ENCODE data around the gene KIAA1671.

The KIAA1671 gene

GRCh38 chr22:25027959-25028840, 75.7 kb downstream of the KIAA1671 start:
- no peaks in the 10 kb centered on the region for H3K27me3 Mint-ChIP-seq
- H3K36me3 Mint-ChIP-seq, result no peaks in the 10 kb centered on the region
- no peaks in the 10 kb centered on the region for H3K9me3 Mint-ChIP-seq
- no peak for ATAC-seq
- H3K27ac Mint-ChIP-seq, result no peak overlapping the region
- H3K4me1 Mint-ChIP-seq, result no peaks in the 10 kb centered on the region
- no peak overlapping the region for H3K4me3 Mint-ChIP-seq

- Mint-ChIP-seq H3K27me3 (no peaks in the 10 kb centered on the region), H3K4me1 (no peaks in the 10 kb centered on the region), H3K9me3 (no peaks in the 10 kb centered on the region), H3K36me3 (no peaks in the 10 kb centered on the region), H3K4me3 (no peak overlapping the region), H3K27ac (no peak overlapping the region)
- no peak for ATAC-seq
Measured at GRCh38 chr22:25028841-25029141, 76.3 kb downstream of the KIAA1671 start.

GRCh38 chr22:25029181-25029580, 76.7 kb downstream of the KIAA1671 start:
- ATAC-seq, result no peak
- no peak overlapping the region for H3K27ac Mint-ChIP-seq
- H3K4me1 Mint-ChIP-seq, result no peaks in the 10 kb centered on the region
- no peak overlapping the region for H3K4me3 Mint-ChIP-seq
- no peaks in the 10 kb centered on the region for H3K36me3 Mint-ChIP-seq
- no peaks in the 10 kb centered on the region for H3K9me3 Mint-ChIP-seq
- no peaks in the 10 kb centered on the region for H3K27me3 Mint-ChIP-seq

GRCh38 chr22:25030636-25031035, 78.1 kb downstream of the KIAA1671 start:
- no peaks in the 10 kb centered on the region for H3K4me1 Mint-ChIP-seq
- no peak overlapping the region for H3K27ac Mint-ChIP-seq
- ATAC-seq, result no peak
- H3K4me3 Mint-ChIP-seq, result no peak overlapping the region
- H3K9me3 Mint-ChIP-seq, result no peaks in the 10 kb centered on the region
- no peaks in the 10 kb centered on the region for H3K27me3 Mint-ChIP-seq
- no peaks in the 10 kb centered on the region for H3K36me3 Mint-ChIP-seq

DNA sequence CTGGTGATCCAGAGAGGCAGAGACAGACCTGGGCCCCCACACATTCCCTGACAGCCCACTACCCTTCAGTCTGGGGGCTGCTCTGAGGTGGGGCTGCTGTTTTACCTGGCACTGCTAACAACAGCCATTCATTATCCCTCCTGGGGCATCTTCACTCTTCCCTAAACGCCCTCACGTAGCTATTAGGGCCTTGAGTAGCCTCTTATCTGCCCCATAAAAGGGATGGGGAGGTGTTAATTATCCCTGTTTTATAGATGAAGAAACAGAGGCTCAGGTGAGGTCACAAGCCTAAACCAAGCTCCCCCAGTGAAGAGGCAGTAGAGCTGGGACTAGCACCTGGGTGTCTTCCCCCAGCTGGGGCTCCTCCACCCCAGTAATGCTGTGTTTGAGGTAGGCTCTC, 79.5 kb downstream of the KIAA1671 start:
- no peak for ATAC-seq
- no peaks in the 10 kb centered on the region for H3K4me1 Mint-ChIP-seq
- no peak overlapping the region for H3K4me3 Mint-ChIP-seq
- no peaks in the 10 kb centered on the region for H3K27me3 Mint-ChIP-seq
- H3K36me3 Mint-ChIP-seq, result no peaks in the 10 kb centered on the region
- no peaks in the 10 kb centered on the region for H3K9me3 Mint-ChIP-seq
- no peak overlapping the region for H3K27ac Mint-ChIP-seq

- Mint-ChIP-seq H3K4me1 (no peaks in the 10 kb centered on the region), H3K4me3 (no peak overlapping the region), H3K27me3 (peaks cover 11% of the 10 kb centered on the region), H3K27ac (no peak overlapping the region), H3K9me3 (no peaks in the 10 kb centered on the region), H3K36me3 (no peaks in the 10 kb centered on the region)
- ATAC-seq, result no peak
Measured at GRCh38 chr22:25035715-25036114, 83.2 kb downstream of the KIAA1671 start.

DNA sequence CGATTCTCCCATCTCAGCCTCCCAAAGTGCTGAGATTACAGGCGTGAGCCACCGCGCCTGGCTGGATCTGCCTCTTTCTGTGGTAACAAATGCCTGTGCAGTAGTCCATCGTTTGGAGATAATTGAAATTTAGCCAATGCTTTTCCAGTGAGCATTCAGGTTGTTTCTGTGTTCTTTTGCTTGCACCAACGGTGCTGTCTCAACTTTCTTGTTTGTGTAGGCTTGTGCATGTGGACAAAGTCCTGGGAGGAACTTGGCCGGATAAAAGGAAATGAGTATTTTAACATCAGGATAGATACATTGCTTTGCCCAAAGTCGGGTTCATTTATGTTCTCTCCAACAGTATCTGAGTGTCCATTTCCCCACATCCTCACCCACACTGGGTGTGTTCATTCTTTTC, 85.7 kb downstream of the KIAA1671 start:
- Mint-ChIP-seq H3K36me3 (no peaks in the 10 kb centered on the region), H3K4me1 (no peaks in the 10 kb centered on the region), H3K27me3 (peaks cover 11% of the 10 kb centered on the region), H3K27ac (no peak overlapping the region), H3K9me3 (no peaks in the 10 kb centered on the region), H3K4me3 (no peak overlapping the region)
- no peak for ATAC-seq

GRCh38 chr22:25038771-25039170, 86.3 kb downstream of the KIAA1671 start:
- ATAC-seq, result no peak
- Mint-ChIP-seq H3K9me3 (no peaks in the 10 kb centered on the region), H3K4me1 (no peaks in the 10 kb centered on the region), H3K27me3 (peaks cover 11% of the 10 kb centered on the region), H3K27ac (no peak overlapping the region), H3K4me3 (no peak overlapping the region), H3K36me3 (no peaks in the 10 kb centered on the region)

DNA sequence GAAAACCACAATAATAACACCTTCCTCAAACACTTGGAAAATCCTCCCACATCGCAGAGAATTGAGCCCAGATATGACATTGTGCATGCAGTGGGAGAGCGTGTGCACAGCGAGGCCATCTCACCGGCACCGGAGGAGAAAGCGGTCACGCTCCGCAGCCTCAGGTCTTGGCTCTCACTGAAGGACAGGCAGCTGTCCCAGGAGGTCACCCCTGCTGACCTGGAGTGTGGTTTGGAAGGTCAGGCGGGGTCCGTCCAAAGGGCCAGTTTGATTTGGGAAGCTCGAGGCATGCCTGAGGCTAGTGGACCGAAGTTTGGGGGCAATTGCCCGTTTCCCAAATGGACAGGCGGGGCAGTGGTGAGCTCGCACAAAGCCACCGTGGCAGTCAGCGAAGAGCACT, 86.7 kb downstream of the KIAA1671 start:
- H3K36me3 Mint-ChIP-seq, result no peaks in the 10 kb centered on the region
- H3K27me3 Mint-ChIP-seq, result peaks cover 11% of the 10 kb centered on the region
- H3K4me3 Mint-ChIP-seq, result no peak overlapping the region
- H3K4me1 Mint-ChIP-seq, result no peaks in the 10 kb centered on the region
- H3K9me3 Mint-ChIP-seq, result no peaks in the 10 kb centered on the region
- no peak overlapping the region for H3K27ac Mint-ChIP-seq
- no peak for ATAC-seq

DNA sequence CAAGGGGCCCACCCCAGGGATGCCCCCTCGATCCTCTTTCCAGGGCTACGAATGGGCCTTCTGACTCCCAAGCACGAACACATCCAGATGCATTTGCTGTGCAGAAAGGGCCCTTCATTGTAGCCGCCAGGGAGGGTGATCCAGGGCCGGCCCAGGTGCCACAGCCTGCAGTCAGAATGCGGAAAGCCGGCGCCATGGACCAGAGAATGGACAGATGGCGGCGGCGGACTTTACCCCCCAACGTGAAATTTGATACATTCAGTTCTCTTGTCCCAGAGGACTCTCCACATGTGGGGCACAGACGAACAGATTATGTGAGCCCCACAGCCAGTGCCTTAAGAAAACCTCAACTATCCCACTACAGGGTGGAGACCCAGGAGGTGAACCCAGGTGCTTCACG, 87.2 kb downstream of the KIAA1671 start:
- H3K36me3 Mint-ChIP-seq, result no peaks in the 10 kb centered on the region
- ATAC-seq, result no peak
- no peak overlapping the region for H3K27ac Mint-ChIP-seq
- H3K4me1 Mint-ChIP-seq, result no peaks in the 10 kb centered on the region
- no peaks in the 10 kb centered on the region for H3K9me3 Mint-ChIP-seq
- H3K27me3 Mint-ChIP-seq, result peaks cover 11% of the 10 kb centered on the region
- no peak overlapping the region for H3K4me3 Mint-ChIP-seq

GRCh38 chr22:25045159-25045558, 92.6 kb downstream of the KIAA1671 start:
- no peak overlapping the region for H3K27ac Mint-ChIP-seq
- peaks cover 9% of the 10 kb centered on the region for H3K27me3 Mint-ChIP-seq
- no peaks in the 10 kb centered on the region for H3K9me3 Mint-ChIP-seq
- no peak for ATAC-seq
- H3K36me3 Mint-ChIP-seq, result no peaks in the 10 kb centered on the region
- no peak overlapping the region for H3K4me3 Mint-ChIP-seq
- no peaks in the 10 kb centered on the region for H3K4me1 Mint-ChIP-seq

DNA sequence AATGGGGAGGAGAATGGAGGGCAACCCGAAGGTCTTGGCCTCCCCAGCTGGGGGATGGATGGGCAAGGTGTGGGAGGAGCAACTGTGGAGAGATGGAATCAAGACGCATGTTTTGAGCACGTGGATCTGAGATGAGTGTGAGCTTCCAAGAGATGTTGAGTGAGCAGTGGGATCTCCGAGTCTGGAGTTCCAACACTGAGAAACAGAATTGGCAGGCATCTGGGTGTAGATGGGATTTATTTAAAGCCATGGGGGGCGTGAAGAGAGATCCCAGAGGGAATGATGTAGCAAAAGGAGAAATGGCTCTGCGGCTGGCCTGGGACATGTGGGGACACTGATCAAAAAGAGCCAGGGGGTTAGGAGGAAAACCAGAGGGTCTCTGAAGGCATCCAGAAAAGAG, 95.6 kb downstream of the KIAA1671 start:
- ATAC-seq, result no peak
- Mint-ChIP-seq H3K27me3 (peaks cover 22% of the 10 kb centered on the region), H3K4me1 (no peaks in the 10 kb centered on the region), H3K27ac (no peak overlapping the region), H3K36me3 (peaks cover 6% of the 10 kb centered on the region), H3K4me3 (no peak overlapping the region), H3K9me3 (peaks cover 9% of the 10 kb centered on the region)

DNA sequence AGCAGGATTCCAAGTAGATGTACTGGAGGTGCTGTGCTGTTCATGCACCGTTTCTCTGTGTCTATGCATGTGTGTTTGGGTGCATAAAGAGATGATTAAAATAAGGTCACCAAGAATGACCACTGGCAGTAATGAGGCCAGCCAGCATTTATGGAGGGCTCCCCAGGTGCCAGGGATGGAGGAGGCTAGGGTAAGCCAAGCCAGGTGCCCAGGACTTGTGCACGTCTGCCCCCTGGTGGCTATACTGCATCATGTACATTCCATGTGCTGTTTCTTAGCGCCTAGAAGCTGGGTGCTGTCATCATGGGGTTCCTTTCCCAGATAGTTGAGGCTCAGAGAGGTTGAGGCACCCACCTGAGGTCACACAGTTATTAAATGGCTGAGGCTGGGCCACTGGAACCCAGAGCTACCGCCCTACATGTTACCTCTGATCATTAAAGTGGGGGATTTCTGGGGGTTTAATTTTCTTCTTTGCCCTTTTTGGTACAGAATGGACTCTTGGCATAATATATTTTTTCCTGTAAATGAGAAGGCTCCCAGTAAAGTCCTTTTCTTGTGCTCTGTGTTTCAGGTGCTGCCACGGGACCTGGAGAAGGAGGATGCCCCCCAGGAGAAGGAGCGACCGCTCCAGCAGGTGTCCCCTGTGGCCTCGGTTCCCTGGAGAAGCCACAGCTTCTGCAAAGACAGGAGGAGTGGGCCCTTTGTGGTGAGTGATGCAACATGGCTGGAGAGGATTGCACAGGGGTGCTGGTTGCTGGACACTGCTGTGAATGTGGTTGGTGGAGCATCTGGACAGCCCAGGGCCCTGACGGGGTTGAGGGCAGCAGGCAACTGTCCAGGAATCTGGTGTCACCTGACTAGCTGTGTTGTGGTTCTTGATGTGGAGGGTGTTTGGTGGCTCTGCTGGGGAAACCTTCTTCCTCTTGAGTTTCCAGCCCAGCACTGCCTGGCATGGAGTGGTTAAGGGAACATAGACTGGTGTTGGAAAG, 96.4 kb downstream of the KIAA1671 start:
- ATAC-seq, result peak; percentile 65
- Mint-ChIP-seq H3K4me3 (no peak overlapping the region), H3K27me3 (peaks cover 22% of the 10 kb centered on the region), H3K27ac (no peak overlapping the region), H3K36me3 (peaks cover 6% of the 10 kb centered on the region), H3K9me3 (peaks cover 9% of the 10 kb centered on the region), H3K4me1 (no peaks in the 10 kb centered on the region)

DNA sequence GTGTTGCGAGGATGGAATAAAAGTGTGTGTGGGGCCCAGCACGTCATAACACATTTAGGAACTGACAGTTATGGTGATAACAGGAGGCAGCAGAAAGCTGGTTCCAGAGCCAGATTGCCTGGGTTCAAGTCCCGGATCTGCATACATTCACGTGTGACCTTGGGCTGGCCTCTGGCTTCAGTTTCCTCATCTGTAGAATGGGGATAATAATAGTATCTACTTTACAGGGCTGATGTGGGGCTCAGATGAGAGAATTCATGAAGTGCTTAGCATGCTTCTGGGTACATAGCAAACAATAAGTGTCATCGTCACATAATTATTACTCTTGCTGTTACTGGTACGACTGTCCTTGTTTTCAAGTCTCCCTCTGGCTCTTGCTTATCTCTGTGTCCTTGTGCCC, 97.3 kb downstream of the KIAA1671 start:
- no peak overlapping the region for H3K4me3 Mint-ChIP-seq
- peaks cover 6% of the 10 kb centered on the region for H3K36me3 Mint-ChIP-seq
- H3K9me3 Mint-ChIP-seq, result peaks cover 9% of the 10 kb centered on the region
- no peak overlapping the region for H3K27ac Mint-ChIP-seq
- no peak for ATAC-seq
- peaks cover 22% of the 10 kb centered on the region for H3K27me3 Mint-ChIP-seq
- H3K4me1 Mint-ChIP-seq, result no peaks in the 10 kb centered on the region

- H3K4me3 Mint-ChIP-seq, result no peak overlapping the region
- H3K27ac Mint-ChIP-seq, result no peak overlapping the region
- peaks cover 22% of the 10 kb centered on the region for H3K27me3 Mint-ChIP-seq
Measured at GRCh38 chr22:25050566-25050965, 98.0 kb downstream of the KIAA1671 start.

GRCh38 chr22:25051073-25051472, 98.6 kb downstream of the KIAA1671 start:
- H3K4me1 Mint-ChIP-seq, result no peaks in the 10 kb centered on the region
- no peak overlapping the region for H3K4me3 Mint-ChIP-seq
- peaks cover 22% of the 10 kb centered on the region for H3K27me3 Mint-ChIP-seq
- peaks cover 9% of the 10 kb centered on the region for H3K9me3 Mint-ChIP-seq
- no peak for ATAC-seq
- no peak overlapping the region for H3K27ac Mint-ChIP-seq
- peaks cover 6% of the 10 kb centered on the region for H3K36me3 Mint-ChIP-seq

More at GRCh38 chr22:25050566-25050965, 98.0 kb downstream of the KIAA1671 start:
- peaks cover 9% of the 10 kb centered on the region for H3K9me3 Mint-ChIP-seq
- H3K36me3 Mint-ChIP-seq, result peaks cover 6% of the 10 kb centered on the region
- ATAC-seq, result no peak
- H3K4me1 Mint-ChIP-seq, result no peaks in the 10 kb centered on the region

Measured in stimulated activated memory B cell treated with anti-CD40 and anti-IgM and Interleukin-4, amounts not matched to agents 10 μg/mL and 1 μg/mL and 100 μg/mL, for 72 hours (primary cell).